Esophagus squamous epithelium (tissue), 4 donors: ENCODE results near the gene ELP4.

Experiments
- POLR2A ChIP-seq, 4 donors: fragments of 450-650 bp; IDR thresholded peaks; one replicate each; pipeline ENCODE4 v1.6.1; 2017; ENCODE audit warnings: antibody characterized with exemption in 4 of 4, mild to moderate bottlenecking in 4 of 4, moderate library complexity in 3 of 4
- TF ChIP-seq, protein P1 (sequence below), 6 experiments: fragments of 450-650 bp in 4 of 6; fragments of 200-600 bp in 2 of 6; sonication (generic) in 2 of 6; IDR thresholded peaks; one replicate each; pipeline ENCODE4 v1.5.1; 2016 to 2019; ENCODE audit warnings: antibody characterized with exemption in 6 of 6, mild to moderate bottlenecking in 4 of 6, moderate library complexity in 4 of 6

GRCh38 chr11:31535479-31535878 is 25.9 kb downstream of the ELP4 start:
- TF ChIP-seq, protein P1, sequence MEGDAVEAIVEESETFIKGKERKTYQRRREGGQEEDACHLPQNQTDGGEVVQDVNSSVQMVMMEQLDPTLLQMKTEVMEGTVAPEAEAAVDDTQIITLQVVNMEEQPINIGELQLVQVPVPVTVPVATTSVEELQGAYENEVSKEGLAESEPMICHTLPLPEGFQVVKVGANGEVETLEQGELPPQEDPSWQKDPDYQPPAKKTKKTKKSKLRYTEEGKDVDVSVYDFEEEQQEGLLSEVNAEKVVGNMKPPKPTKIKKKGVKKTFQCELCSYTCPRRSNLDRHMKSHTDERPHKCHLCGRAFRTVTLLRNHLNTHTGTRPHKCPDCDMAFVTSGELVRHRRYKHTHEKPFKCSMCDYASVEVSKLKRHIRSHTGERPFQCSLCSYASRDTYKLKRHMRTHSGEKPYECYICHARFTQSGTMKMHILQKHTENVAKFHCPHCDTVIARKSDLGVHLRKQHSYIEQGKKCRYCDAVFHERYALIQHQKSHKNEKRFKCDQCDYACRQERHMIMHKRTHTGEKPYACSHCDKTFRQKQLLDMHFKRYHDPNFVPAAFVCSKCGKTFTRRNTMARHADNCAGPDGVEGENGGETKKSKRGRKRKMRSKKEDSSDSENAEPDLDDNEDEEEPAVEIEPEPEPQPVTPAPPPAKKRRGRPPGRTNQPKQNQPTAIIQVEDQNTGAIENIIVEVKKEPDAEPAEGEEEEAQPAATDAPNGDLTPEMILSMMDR (IDR thresholded peaks at IDR 0.05), result no peak
- no peak for TF ChIP-seq POLR2A (IDR thresholded peaks at IDR 0.05)
